Spleen (tissue), 11 donors: ENCODE data around the gene C17orf58. TPM values are rescaled to one million over a fixed set of nuclear protein-coding genes. Genes with fewer than 3 reads are reported as not detected.
"Not testable (repeated sequence)": the region's sequence is repeated elsewhere in the genome, so short reads cannot be mapped to it uniquely, and the experiment has no call there.

Source experiments
- DNase-seq: peaks from one replicate; pipeline ENCODE4 v3.0.0-alpha.2; 2020
- H3K27ac ChIP-seq, 8 donors: fragments of 200-600 bp; sonication (generic) in 7 of 8; 1 replicate in 4 of 8; 2 replicates in 4 of 8; pipeline versions ENCODE4 v1.5.0 to v1.8.0; 2016 to 2021; ENCODE audit warnings: inconsistent platforms in 4 of 8, mild to moderate bottlenecking in 4 of 8, moderate library complexity in 1 of 8
- H3K27me3 ChIP-seq, 7 donors: fragments of 200-600 bp; sonication (generic) in 6 of 7; replicated peaks in 1 of 7; 1 replicate in 4 of 7; 2 replicates in 3 of 7; pipeline versions ENCODE4 v1.5.0 to v1.8.0; 2016 to 2021; ENCODE audit warnings: inconsistent platforms in 3 of 7, mild to moderate bottlenecking in 1 of 7
- H3K36me3 ChIP-seq, 6 donors: fragments of 200-600 bp; sonication (generic) in 5 of 6; 1 replicate in 4 of 6; 2 replicates in 2 of 6; pipeline versions ENCODE4 v1.5.0 to v1.8.0; 2016 to 2021; ENCODE audit warnings: inconsistent platforms in 2 of 6
- H3K4me1 ChIP-seq, 6 donors: fragments of 200-600 bp; sonication (generic) in 5 of 6; 1 replicate in 3 of 6; 2 replicates in 3 of 6; pipeline versions ENCODE4 v1.5.0 to v1.8.0; 2016 to 2021; ENCODE audit warnings: inconsistent platforms in 3 of 6
- H3K4me3 ChIP-seq, 8 donors: fragments of 200-600 bp; sonication (generic) in 7 of 8; 1 replicate in 4 of 8; 2 replicates in 4 of 8; pipeline versions ENCODE4 v1.5.0 to v1.8.0; 2016 to 2021; ENCODE audit warnings: inconsistent platforms in 4 of 8, mild to moderate bottlenecking in 4 of 8, moderate library complexity in 2 of 8
- H3K9me3 ChIP-seq, 8 donors: fragments of 200-600 bp; sonication (generic) in 7 of 8; 1 replicate in 4 of 8; 2 replicates in 4 of 8; pipeline versions ENCODE4 v1.5.0 to v1.8.0; 2016 to 2021; ENCODE audit warnings: inconsistent platforms in 4 of 8
- POLR2A ChIP-seq, 3 donors: fragments of 450-650 bp; IDR thresholded peaks; one replicate each; pipeline ENCODE4 v1.5.1; 2017; ENCODE audit warnings: antibody characterized with exemption in 3 of 3, mild to moderate bottlenecking in 1 of 3
- POLR2AphosphoS5 ChIP-seq, 3 donors: sonication (generic); formaldehyde crosslinking; IDR thresholded peaks; one replicate each; pipeline ENCODE4 v1.5.1; 2017; ENCODE audit warnings: antibody characterized with exemption in 3 of 3
- WGBS, 5 donors: extraction: QIAGEN DNeasy Blood & Tissue Kit in 3 of 5; methylation state at CpG; one replicate each; pipeline versions ENCODE4 v1.1.5 to v1.1.7; 2013 to 2018; 5-methylcytosine and 5-hydroxymethylcytosine counted together
- intact Hi-C: fragments of 100-400 bp; cut with DNase I; formaldehyde crosslinking; loops from one replicate; pipeline ENCODE4 v1.15.0; 2023; ENCODE audit warnings: low total_unique reads
- polyA plus RNA-seq, 3 donors: library from polyadenylated mRNA; stranded (reverse); fragments of 200-250 nt; gene quantifications; one replicate each; pipeline ENCODE4 v1.2.1, GENCODE V29; 2013
- total RNA-seq, 7 donors: library from RNA; depleted of rRNA in 3 of 7; stranded (reverse); fragments of >200 nt in 3 of 7; fragmentation: NEBNext Ultra II Directional in 4 of 7; extraction: Animal tissue kit (Norgen Biotek cat#: 25700) in 4 of 7; gene quantifications; one replicate each; pipeline versions ENCODE4 v1.1.0 to v1.2.1, GENCODE V29; 2016 to 2021
- TF ChIP-seq, protein P1 (sequence below), 11 experiments: fragments of 200-600 bp in 7 of 11; fragments of 450-650 bp in 4 of 11; sonication (generic) in 4 of 11; IDR thresholded peaks in 8 of 11; conservative IDR thresholded peaks in 3 of 11; 1 replicate in 7 of 11; 2 replicates in 4 of 11; pipeline versions ENCODE4 v1.4.0 to v1.8.0; 2016 to 2021; ENCODE audit warnings: antibody characterized with exemption in 11 of 11, inconsistent platforms in 4 of 11, mild to moderate bottlenecking in 1 of 11
- donor health status: healthy with polysubstance abuse.
- donor health status: DM: no; HTN: no; CAD: no; lungs with moderate emphysema.
- donor health status: DM: no; HTN: no; CAD: no.
- donor health status: Bipolar disorder and iron deficiency.
- donor health status: healthy.
- donor health status: DM: no; HTN: no; CAD: no.
- donor health status: DM: yes; HTN: yes; CAD: no.

Gene C17orf58
- total and polyA plus RNA-seq, 10 donors: 2.5 to 9.3 (median 6.6) TPM

DNA sequence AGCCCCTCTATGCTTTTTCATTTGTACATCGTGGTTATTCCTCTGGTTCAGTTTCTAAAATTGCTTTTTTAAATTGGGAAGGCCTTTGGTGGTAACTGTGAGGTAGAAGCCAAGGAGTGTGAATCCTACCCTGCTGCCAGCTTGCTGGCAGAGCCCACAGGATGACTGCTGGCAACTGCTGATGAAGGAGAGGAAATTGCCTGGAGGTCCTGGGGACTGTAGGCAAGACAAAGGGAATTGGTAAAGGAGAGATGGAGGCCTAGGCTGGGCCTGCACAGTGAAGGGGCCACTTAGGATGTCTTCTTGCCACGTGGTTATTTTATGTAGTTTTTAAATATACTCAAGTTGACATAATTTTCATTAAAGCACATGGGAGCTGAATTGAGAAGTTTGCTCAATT lies 15.8 kb downstream of the C17orf58 start:
- no peak overlapping the region for H3K4me3 ChIP-seq
- no peak for DNase-seq
- no peaks in the 10 kb centered on the region for H3K4me1 ChIP-seq
- H3K9me3 ChIP-seq: no peaks in the 10 kb centered on the region
- TF ChIP-seq POLR2A (IDR thresholded peaks at IDR 0.05) (no peak), POLR2AphosphoS5 (IDR thresholded peaks at IDR 0.05) (no peak)
- TF ChIP-seq, protein P1, sequence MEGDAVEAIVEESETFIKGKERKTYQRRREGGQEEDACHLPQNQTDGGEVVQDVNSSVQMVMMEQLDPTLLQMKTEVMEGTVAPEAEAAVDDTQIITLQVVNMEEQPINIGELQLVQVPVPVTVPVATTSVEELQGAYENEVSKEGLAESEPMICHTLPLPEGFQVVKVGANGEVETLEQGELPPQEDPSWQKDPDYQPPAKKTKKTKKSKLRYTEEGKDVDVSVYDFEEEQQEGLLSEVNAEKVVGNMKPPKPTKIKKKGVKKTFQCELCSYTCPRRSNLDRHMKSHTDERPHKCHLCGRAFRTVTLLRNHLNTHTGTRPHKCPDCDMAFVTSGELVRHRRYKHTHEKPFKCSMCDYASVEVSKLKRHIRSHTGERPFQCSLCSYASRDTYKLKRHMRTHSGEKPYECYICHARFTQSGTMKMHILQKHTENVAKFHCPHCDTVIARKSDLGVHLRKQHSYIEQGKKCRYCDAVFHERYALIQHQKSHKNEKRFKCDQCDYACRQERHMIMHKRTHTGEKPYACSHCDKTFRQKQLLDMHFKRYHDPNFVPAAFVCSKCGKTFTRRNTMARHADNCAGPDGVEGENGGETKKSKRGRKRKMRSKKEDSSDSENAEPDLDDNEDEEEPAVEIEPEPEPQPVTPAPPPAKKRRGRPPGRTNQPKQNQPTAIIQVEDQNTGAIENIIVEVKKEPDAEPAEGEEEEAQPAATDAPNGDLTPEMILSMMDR (IDR thresholded peaks at IDR 0.05 in 8 of 11, conservative IDR thresholded peaks at IDR 0.05 in 3 of 11): no peak
- WGBS, 5 donors: 77 to 93% (median 82%) methylated on average over 2 of the region's 2 CpGs
- intact Hi-C loops: no loop called here
- H3K27ac ChIP-seq: no peak overlapping the region
- H3K36me3 ChIP-seq: peaks cover 0 to 74% (median 14%) of the 10 kb centered on the region in 6 donors
- H3K27me3 ChIP-seq: no peaks in the 10 kb centered on the region

DNA sequence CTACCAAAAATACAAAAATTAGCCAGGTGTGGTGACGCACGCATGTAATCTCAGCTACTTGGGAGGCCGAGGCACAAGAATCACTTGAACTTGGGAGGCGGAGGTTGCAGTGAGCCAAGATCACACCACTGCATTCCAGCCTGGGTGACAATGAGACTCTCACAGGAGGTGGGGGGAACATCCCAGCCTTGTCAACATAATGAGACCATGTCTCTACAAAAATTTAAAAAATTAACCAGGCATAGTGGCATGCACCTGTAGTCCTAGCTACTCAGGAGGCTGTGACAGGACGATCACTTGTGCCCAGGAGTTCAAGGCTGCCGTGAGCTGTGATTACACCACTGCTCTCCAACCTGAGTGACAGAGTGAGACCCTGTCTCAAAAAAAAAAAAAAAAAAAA lies 20.0 kb downstream of the C17orf58 start:
- peak; percentile 17 for DNase-seq
- H3K9me3 ChIP-seq, H3K4me1 ChIP-seq, intact Hi-C loops, H3K4me3 ChIP-seq, H3K27ac ChIP-seq, H3K27me3 ChIP-seq: not testable (repeated sequence)
- H3K36me3 ChIP-seq: peaks cover 0 to 98% (median 34%) of the 10 kb centered on the region in 6 donors
- WGBS, 5 donors: 91 to 97% (median 93%) methylated on average over 6 of the region's 6 CpGs

DNA sequence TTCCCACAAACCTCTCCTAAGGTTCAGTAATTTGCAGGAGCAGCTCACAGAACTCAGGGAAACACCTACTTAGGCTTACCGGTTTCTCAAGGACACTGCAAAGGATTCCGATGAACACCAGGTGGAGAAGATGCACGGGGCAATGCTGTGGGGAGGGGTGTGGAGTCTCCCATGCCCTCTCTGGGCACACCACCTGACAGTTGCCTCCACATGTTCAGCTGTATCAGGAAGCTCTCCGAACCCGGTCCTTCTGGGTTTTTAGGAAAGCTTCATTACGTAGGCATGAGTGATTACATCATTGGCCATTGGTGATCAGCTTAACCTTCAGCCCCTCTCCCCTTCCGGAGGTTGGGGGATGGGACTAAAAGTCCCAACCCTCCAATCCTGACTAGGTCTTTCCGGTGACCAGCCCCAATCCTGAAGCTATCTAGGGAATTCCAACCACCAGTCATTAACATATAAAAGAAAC lies 21.6 kb downstream of the C17orf58 start:
- H3K27ac ChIP-seq: no peak overlapping the region
- no peaks in the 10 kb centered on the region for H3K9me3 ChIP-seq
- H3K4me3 ChIP-seq: no peak overlapping the region
- peak; percentile 23 for DNase-seq
- TF ChIP-seq, protein P1 (IDR thresholded peaks at IDR 0.05 in 8 of 11, conservative IDR thresholded peaks at IDR 0.05 in 3 of 11): no peak
- TF ChIP-seq POLR2AphosphoS5 (IDR thresholded peaks at IDR 0.05) (no peak), POLR2A (IDR thresholded peaks at IDR 0.05) (no peak)
- peaks cover 0 to 99% (median 46%) of the 10 kb centered on the region in 6 donors for H3K36me3 ChIP-seq
- no peaks in the 10 kb centered on the region for H3K27me3 ChIP-seq
- no peaks in the 10 kb centered on the region for H3K4me1 ChIP-seq
- intact Hi-C loops: no loop called here
- 65 to 75% (median 72%) methylated on average over 7 to 8 of the region's 8 CpGs for WGBS, 5 donors

DNA sequence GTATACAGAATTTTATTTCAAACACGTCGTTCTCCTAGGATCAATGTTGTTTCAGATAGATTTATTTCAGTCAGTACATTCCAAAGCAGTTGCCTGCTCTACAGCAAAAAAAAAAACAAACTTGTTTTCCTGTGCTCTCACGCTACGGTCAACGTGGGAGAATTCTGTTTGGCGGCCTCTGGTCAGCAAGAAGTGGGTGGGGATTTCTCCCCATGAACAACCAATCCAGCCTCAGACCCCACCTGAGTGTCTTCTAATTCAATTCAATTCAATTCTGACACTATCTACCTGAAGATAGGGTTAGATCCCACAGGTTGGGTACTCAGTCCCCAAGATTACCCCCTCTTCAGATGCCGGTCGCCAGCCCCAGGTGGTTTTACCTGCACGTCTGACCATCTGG lies 22.1 kb downstream of the C17orf58 start:
- H3K9me3 ChIP-seq: no peaks in the 10 kb centered on the region
- no peaks in the 10 kb centered on the region for H3K4me1 ChIP-seq
- no peak overlapping the region for H3K4me3 ChIP-seq
- intact Hi-C loops: no loop called here
- TF ChIP-seq POLR2A (IDR thresholded peaks at IDR 0.05): no peak
- 81 to 94% (median 91%) methylated on average over 9 of the region's 9 CpGs for WGBS, 5 donors
- H3K36me3 ChIP-seq: peaks cover 0 to 99% (median 48%) of the 10 kb centered on the region in 6 donors
- no peaks in the 10 kb centered on the region for H3K27me3 ChIP-seq
- no peak for DNase-seq
- no peak overlapping the region for H3K27ac ChIP-seq

DNA sequence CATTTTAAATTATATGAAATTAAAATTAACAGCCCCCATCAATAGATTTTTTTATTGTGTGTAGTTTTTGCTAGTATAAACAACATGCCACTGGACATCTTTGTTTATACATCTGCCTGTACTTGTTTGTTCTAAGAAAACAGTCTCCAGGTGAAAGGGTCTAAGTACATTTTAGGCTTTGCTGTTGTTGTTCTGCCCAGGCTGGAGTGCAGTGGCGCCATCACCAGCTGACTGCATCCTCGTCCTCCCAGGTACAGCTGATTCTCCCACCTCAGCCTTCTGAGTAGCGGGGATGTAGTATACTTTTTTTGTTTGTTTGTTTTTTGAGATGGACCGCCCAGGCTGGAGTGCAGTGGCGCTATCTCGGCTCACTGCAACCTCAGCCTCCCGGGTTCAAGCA lies 25.5 kb downstream of the C17orf58 start:
- no peak overlapping the region for H3K27ac ChIP-seq
- peaks cover 0 to 100% (median 62%) of the 10 kb centered on the region in 6 donors for H3K36me3 ChIP-seq
- DNase-seq: peak; percentile 17
- H3K4me3 ChIP-seq: no peak overlapping the region
- 94 to 97% (median 96%) methylated on average over 7 of the region's 7 CpGs for WGBS, 5 donors
- H3K27me3 ChIP-seq: no peaks in the 10 kb centered on the region
- H3K4me1 ChIP-seq: no peaks in the 10 kb centered on the region
- intact Hi-C loops: no loop called here
- no peak for TF ChIP-seq POLR2A (IDR thresholded peaks at IDR 0.05)
- TF ChIP-seq POLR2AphosphoS5 (IDR thresholded peaks at IDR 0.05): no peak
- TF ChIP-seq, protein P1 (IDR thresholded peaks at IDR 0.05 in 8 of 11, conservative IDR thresholded peaks at IDR 0.05 in 3 of 11): no peak
- no peaks in the 10 kb centered on the region for H3K9me3 ChIP-seq
